ENCODE measurements around the gene RELL2. TPM values are rescaled to one million over a fixed set of nuclear protein-coding genes. Genes with fewer than 3 reads are reported as not detected.

The RELL2 gene
- total and polyA plus RNA-seq, 4 donors, result 1.2 to 6.9 (median 6.2) TPM

GRCh38 chr5:141675672-141676071, 38.9 kb downstream of the RELL2 start:
- WGBS, 2 donors, result 80 to 84% methylated on average over 4 of the region's 4 CpGs
- no peak overlapping the region for H3K27ac ChIP-seq (ENCODE audit: low read depth in 1 of 2, low read length in 1 of 2)

GRCh38 chr5:141677415-141677814, 40.6 kb downstream of the RELL2 start:
- no peak for TF ChIP-seq CTCF (IDR thresholded peaks at IDR 0.05; ENCODE audit: control extremely low read depth, extremely low read depth)
- H3K9me3 ChIP-seq (ENCODE audit: control insufficient read depth in 4 of 4, insufficient read depth in 3 of 4, low read length in 3 of 4), result peaks cover 0 to 2% (median 0%) of the 10 kb centered on the region in 4 donors
- no peak overlapping the region for H3K4me3 ChIP-seq
- peaks cover 0 to 25% (median 12%) of the 10 kb centered on the region in 5 donors for H3K4me1 ChIP-seq (ENCODE audit: control insufficient read depth in 5 of 5, insufficient read depth in 5 of 5, low read length in 5 of 5)
- no peak overlapping the region for H3K27ac ChIP-seq (ENCODE audit: low read depth in 1 of 2, low read length in 1 of 2)
- ATAC-seq (ENCODE audit: insufficient read depth, low FRiP score) (no peak), DNase-seq (no peak)
- H3K36me3 ChIP-seq (ENCODE audit: control insufficient read depth in 4 of 4, insufficient read depth in 4 of 4, low read length in 4 of 4), result peaks cover 0 to 9% (median 4%) of the 10 kb centered on the region in 4 donors
- no peaks in the 10 kb centered on the region for H3K27me3 ChIP-seq (ENCODE audit: control insufficient read depth in 3 of 3, insufficient read depth in 3 of 3, low read length in 2 of 3)
- no peak overlapping the region for H3K9ac ChIP-seq (ENCODE audit: insufficient read depth in 1 of 2, low read length in 2 of 2)

More at GRCh38 chr5:141675672-141676071, 38.9 kb downstream of the RELL2 start:
- H3K4me3 ChIP-seq, result no peak overlapping the region
- H3K9me3 ChIP-seq (ENCODE audit: control insufficient read depth in 4 of 4, insufficient read depth in 3 of 4, low read length in 3 of 4), result no peaks in the 10 kb centered on the region
- H3K27me3 ChIP-seq (ENCODE audit: control insufficient read depth in 3 of 3, insufficient read depth in 3 of 3, low read length in 2 of 3), result no peaks in the 10 kb centered on the region
- H3K36me3 ChIP-seq (ENCODE audit: control insufficient read depth in 4 of 4, insufficient read depth in 4 of 4, low read length in 4 of 4), result peaks cover 0 to 20% (median 8%) of the 10 kb centered on the region in 4 donors
- H3K4me1 ChIP-seq (ENCODE audit: control insufficient read depth in 5 of 5, insufficient read depth in 5 of 5, low read length in 5 of 5), result peaks cover 0 to 14% (median 2%) of the 10 kb centered on the region in 5 donors
- H3K9ac ChIP-seq (ENCODE audit: insufficient read depth in 1 of 2, low read length in 2 of 2), result no peak overlapping the region
- ATAC-seq (ENCODE audit: insufficient read depth, low FRiP score) (no peak), DNase-seq (no peak)
- no peak for TF ChIP-seq CTCF (IDR thresholded peaks at IDR 0.05; ENCODE audit: control extremely low read depth, extremely low read depth)

- peaks cover 0 to 2% (median 0%) of the 10 kb centered on the region in 4 donors for H3K9me3 ChIP-seq (ENCODE audit: control insufficient read depth in 4 of 4, insufficient read depth in 3 of 4, low read length in 3 of 4)
- H3K36me3 ChIP-seq (ENCODE audit: control insufficient read depth in 4 of 4, insufficient read depth in 4 of 4, low read length in 4 of 4), result peaks cover 0 to 6% (median 0%) of the 10 kb centered on the region in 4 donors
- no peak for ATAC-seq (ENCODE audit: insufficient read depth, low FRiP score)
- no peak for TF ChIP-seq CTCF (IDR thresholded peaks at IDR 0.05; ENCODE audit: control extremely low read depth, extremely low read depth)
- no peak overlapping the region for H3K9ac ChIP-seq (ENCODE audit: insufficient read depth in 1 of 2, low read length in 2 of 2)
- H3K4me3 ChIP-seq, result no peak overlapping the region
- H3K27me3 ChIP-seq (ENCODE audit: control insufficient read depth in 3 of 3, insufficient read depth in 3 of 3, low read length in 2 of 3), result no peaks in the 10 kb centered on the region
- peak overlapping the region; percentile 21 to 54 for H3K27ac ChIP-seq (ENCODE audit: low read depth in 1 of 2, low read length in 1 of 2)
- peaks cover 0 to 35% (median 17%) of the 10 kb centered on the region in 5 donors for H3K4me1 ChIP-seq (ENCODE audit: control insufficient read depth in 5 of 5, insufficient read depth in 5 of 5, low read length in 5 of 5)
- WGBS, 2 donors, result 76 to 85% methylated on average over 16 of the region's 16 CpGs
- no peak for DNase-seq
These were observed 43.4 kb downstream of the RELL2 start for GRCh38 chr5:141680178-141680577.

- ATAC-seq (ENCODE audit: insufficient read depth, low FRiP score) (no peak), DNase-seq (peak; percentile 52 to 81 (median 69))
- peak overlapping the region; percentile 1 for H3K4me3 ChIP-seq
- H3K9me3 ChIP-seq (ENCODE audit: control insufficient read depth in 4 of 4, insufficient read depth in 3 of 4, low read length in 3 of 4), result peaks cover 0 to 2% (median 0%) of the 10 kb centered on the region in 4 donors
- TF ChIP-seq CTCF (IDR thresholded peaks at IDR 0.05; ENCODE audit: control extremely low read depth, extremely low read depth), result no peak
- H3K27me3 ChIP-seq (ENCODE audit: control insufficient read depth in 3 of 3, insufficient read depth in 3 of 3, low read length in 2 of 3), result no peaks in the 10 kb centered on the region
- peak overlapping the region; percentile 83 to 93 for H3K27ac ChIP-seq (ENCODE audit: low read depth in 1 of 2, low read length in 1 of 2)
- 26 to 36% methylated on average over 6 of the region's 6 CpGs for WGBS, 2 donors
- peaks cover 0 to 35% (median 17%) of the 10 kb centered on the region in 5 donors for H3K4me1 ChIP-seq (ENCODE audit: control insufficient read depth in 5 of 5, insufficient read depth in 5 of 5, low read length in 5 of 5)
- H3K9ac ChIP-seq (ENCODE audit: insufficient read depth in 1 of 2, low read length in 2 of 2), result peak overlapping the region in 1 of 2 donors; percentile 91
- peaks cover 0 to 6% (median 0%) of the 10 kb centered on the region in 4 donors for H3K36me3 ChIP-seq (ENCODE audit: control insufficient read depth in 4 of 4, insufficient read depth in 4 of 4, low read length in 4 of 4)
These were observed 44.0 kb downstream of the RELL2 start for GRCh38 chr5:141680751-141681201.

Measured in lung (tissue), 12 donors.